Neural progenitor cell (in vitro differentiated cells): ENCODE measurements around the gene UBR3.

Experiments
- EZH2 ChIP-seq: fragments of 200-600 bp; sonication (generic); IDR thresholded peaks from 2 replicates; pipeline ENCODE4 v1.6.1; 2017; ENCODE audit warnings: antibody characterized with exemption, mild to moderate bottlenecking, moderate library complexity
- EZH2phosphoT487 ChIP-seq: fragments of 200-600 bp; sonication (generic); IDR thresholded peaks from 2 replicates; pipeline ENCODE4 v1.6.1; 2017; ENCODE audit warnings: antibody characterized with exemption
- TF ChIP-seq, protein P1 (sequence below): fragments of 200-600 bp; sonication (generic); IDR thresholded peaks from 2 replicates; pipeline ENCODE4 v1.5.1; 2017; ENCODE audit warnings: antibody characterized with exemption, mild to moderate bottlenecking

GRCh38 chr2:169945515-169945914, 118.3 kb downstream of the UBR3 start:
- TF ChIP-seq, protein P1, sequence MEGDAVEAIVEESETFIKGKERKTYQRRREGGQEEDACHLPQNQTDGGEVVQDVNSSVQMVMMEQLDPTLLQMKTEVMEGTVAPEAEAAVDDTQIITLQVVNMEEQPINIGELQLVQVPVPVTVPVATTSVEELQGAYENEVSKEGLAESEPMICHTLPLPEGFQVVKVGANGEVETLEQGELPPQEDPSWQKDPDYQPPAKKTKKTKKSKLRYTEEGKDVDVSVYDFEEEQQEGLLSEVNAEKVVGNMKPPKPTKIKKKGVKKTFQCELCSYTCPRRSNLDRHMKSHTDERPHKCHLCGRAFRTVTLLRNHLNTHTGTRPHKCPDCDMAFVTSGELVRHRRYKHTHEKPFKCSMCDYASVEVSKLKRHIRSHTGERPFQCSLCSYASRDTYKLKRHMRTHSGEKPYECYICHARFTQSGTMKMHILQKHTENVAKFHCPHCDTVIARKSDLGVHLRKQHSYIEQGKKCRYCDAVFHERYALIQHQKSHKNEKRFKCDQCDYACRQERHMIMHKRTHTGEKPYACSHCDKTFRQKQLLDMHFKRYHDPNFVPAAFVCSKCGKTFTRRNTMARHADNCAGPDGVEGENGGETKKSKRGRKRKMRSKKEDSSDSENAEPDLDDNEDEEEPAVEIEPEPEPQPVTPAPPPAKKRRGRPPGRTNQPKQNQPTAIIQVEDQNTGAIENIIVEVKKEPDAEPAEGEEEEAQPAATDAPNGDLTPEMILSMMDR: no peak
- TF ChIP-seq EZH2 (no peak), EZH2phosphoT487 (no peak)
